Activated CD4-positive, alpha-beta T cell treated with anti-CD3 and anti-CD28 coated beads, Interleukin-2, amount 50 U/mL, for 16 hours (primary cell): ENCODE results near the gene HMGN1.

Source experiments
- DNase-seq: peaks from one replicate; pipeline ENCODE4 v3.0.0-alpha.2; 2020

The HMGN1 gene

GRCh38 chr21:39366563-39366962 is 17.7 kb upstream of the HMGN1 start:
- DNase-seq = no peak

- no peak for DNase-seq
These were observed 16.1 kb upstream of the HMGN1 start for GRCh38 chr21:39364949-39365348.

GRCh38 chr21:39363607-39364555 is 15.0 kb upstream of the HMGN1 start:
- no peak for DNase-seq

GRCh38 chr21:39362733-39363132 is 13.8 kb upstream of the HMGN1 start:
- DNase-seq = no peak

- no peak for DNase-seq
These were observed 10.5 kb upstream of the HMGN1 start for GRCh38 chr21:39359382-39359781.

- DNase-seq = no peak
These were observed 4.4 kb upstream of the HMGN1 start for GRCh38 chr21:39353295-39353694.

- no peak for DNase-seq
These were observed 1.5 kb upstream of the HMGN1 start for GRCh38 chr21:39350094-39351005.

GRCh38 chr21:39349211-39350093 is 564 bp upstream of the HMGN1 start:
- peak; percentile 98 for DNase-seq

GRCh38 chr21:39348040-39348354 is 891 bp downstream of the HMGN1 start:
- no peak for DNase-seq

GRCh38 chr21:39347537-39347936 is 1.4 kb downstream of the HMGN1 start:
- DNase-seq = no peak

GRCh38 chr21:39346671-39347331 is 2.1 kb downstream of the HMGN1 start:
- DNase-seq = no peak

- no peak for DNase-seq
These were observed 2.7 kb downstream of the HMGN1 start for GRCh38 chr21:39346206-39346605.

GRCh38 chr21:39345440-39345839 is 3.4 kb downstream of the HMGN1 start:
- no peak for DNase-seq

GRCh38 chr21:39344848-39345247 is 4.0 kb downstream of the HMGN1 start:
- DNase-seq = no peak

GRCh38 chr21:39341249-39341923 is 7.5 kb downstream of the HMGN1 start:
- DNase-seq = no peak

- DNase-seq = no peak
These were observed 8.2 kb downstream of the HMGN1 start for GRCh38 chr21:39340687-39341086.

GRCh38 chr21:39339231-39339630 is 9.7 kb downstream of the HMGN1 start:
- DNase-seq = no peak

- no peak for DNase-seq
These were observed 12.4 kb downstream of the HMGN1 start for GRCh38 chr21:39336457-39337008.

GRCh38 chr21:39334611-39335010 is 14.3 kb downstream of the HMGN1 start:
- no peak for DNase-seq

GRCh38 chr21:39332175-39332574 is 16.7 kb downstream of the HMGN1 start:
- no peak for DNase-seq

GRCh38 chr21:39330001-39330400 is 18.9 kb downstream of the HMGN1 start:
- DNase-seq = no peak
